ENCODE results near the gene SPPL2B. TPM values are rescaled to one million over a fixed set of nuclear protein-coding genes. Genes with fewer than 3 reads are reported as not detected.

SPPL2B gene
- polyA plus RNA-seq, 1 donor from 2014 or later, result 68.7 TPM

DNA sequence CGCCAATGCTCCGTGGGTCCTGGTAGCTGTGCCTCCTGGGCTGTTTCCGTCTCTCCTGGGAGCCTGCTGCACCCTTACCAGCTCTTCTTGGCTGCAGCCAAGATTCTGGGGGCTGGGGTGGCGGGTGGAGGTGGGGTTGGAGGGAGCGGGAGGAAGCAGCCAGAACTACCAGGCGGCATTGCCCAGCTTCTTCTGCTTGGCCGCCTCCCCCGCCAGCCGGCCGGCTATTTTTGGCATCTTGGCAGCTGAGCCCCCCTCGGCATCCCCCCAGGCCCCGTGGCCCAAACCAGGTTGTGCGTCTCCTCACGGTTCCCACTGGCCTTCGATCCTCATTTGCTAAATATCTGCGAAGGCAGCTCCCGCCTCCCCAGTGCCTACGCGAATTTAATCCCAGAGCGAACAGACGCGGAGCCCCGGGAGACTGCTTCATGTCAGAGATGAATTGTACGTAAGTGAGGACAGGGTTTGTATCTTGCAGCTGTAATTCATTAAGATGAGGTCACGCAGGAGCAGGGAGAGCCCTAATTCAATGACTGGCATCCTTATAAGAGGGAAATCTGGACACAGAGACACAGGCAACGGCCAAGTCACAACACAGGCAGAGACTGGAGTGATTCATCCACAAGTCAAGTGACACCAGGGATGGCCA, 33.7 kb upstream of the SPPL2B start:
- Histone ChIP-seq H3K27ac (ENCODE audit: low read length) (no peak overlapping the region), H3K9me3 (ENCODE audit: low read length) (no peaks in the 10 kb centered on the region), H3K9ac (ENCODE audit: low read length) (no peak overlapping the region)

DNA sequence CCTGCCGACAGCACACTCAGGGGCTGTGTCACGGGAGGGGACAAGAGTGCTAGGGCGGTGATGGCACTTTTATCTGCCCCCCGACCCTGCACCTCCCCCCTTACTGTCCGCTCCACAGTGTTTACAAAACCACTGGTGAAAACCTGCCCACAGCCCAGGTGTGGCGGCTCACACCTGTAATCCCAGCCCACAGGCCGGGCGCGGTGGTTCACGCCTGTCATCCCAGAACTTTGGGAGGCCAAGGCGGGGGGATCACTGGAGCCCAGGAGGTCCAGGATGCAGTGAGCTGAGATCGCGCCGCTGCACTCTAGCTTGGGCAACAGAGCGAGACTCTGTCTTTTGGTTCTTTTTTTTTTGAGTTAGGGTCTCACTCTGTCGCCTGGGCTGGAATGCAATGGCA, 32.3 kb upstream of the SPPL2B start:
- TF ChIP-seq EZH2 (IDR thresholded peaks at IDR 0.05; ENCODE audit: borderline replicate concordance, insufficient read depth, low read length, poor library complexity, severe bottlenecking), result no peak
- TF ChIP-seq TAF1 (IDR thresholded peaks at IDR 0.05; ENCODE audit: low read depth), result no peak
- TF ChIP-seq MXI1 (conservative IDR thresholded peaks at IDR 0.05; ENCODE audit: poor library complexity, severe bottlenecking), result no peak
- no peak for TF ChIP-seq SMC3 (conservative IDR thresholded peaks at IDR 0.05; ENCODE audit: poor library complexity)
- no peak for TF ChIP-seq POLR2AphosphoS5 (IDR thresholded peaks at IDR 0.05)
- no peak for TF ChIP-seq RAD21 (conservative IDR thresholded peaks at IDR 0.05)
- TF ChIP-seq, protein P1, sequence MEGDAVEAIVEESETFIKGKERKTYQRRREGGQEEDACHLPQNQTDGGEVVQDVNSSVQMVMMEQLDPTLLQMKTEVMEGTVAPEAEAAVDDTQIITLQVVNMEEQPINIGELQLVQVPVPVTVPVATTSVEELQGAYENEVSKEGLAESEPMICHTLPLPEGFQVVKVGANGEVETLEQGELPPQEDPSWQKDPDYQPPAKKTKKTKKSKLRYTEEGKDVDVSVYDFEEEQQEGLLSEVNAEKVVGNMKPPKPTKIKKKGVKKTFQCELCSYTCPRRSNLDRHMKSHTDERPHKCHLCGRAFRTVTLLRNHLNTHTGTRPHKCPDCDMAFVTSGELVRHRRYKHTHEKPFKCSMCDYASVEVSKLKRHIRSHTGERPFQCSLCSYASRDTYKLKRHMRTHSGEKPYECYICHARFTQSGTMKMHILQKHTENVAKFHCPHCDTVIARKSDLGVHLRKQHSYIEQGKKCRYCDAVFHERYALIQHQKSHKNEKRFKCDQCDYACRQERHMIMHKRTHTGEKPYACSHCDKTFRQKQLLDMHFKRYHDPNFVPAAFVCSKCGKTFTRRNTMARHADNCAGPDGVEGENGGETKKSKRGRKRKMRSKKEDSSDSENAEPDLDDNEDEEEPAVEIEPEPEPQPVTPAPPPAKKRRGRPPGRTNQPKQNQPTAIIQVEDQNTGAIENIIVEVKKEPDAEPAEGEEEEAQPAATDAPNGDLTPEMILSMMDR (IDR thresholded peaks at IDR 0.05; ENCODE audit: poor library complexity, severe bottlenecking), result no peak
- no peak for TF ChIP-seq EP300 (conservative IDR thresholded peaks at IDR 0.05; ENCODE audit: poor library complexity, severe bottlenecking)
- Histone ChIP-seq H3K36me3 (ENCODE audit: insufficient read depth, low read length) (no peaks in the 10 kb centered on the region), H3K79me2 (replicated peaks; ENCODE audit: insufficient read depth, low read length) (no peaks in the 10 kb centered on the region), H3K27me3 (ENCODE audit: insufficient read depth, low read depth, low read length) (peaks cover 13% of the 10 kb centered on the region), H3K4me3 (ENCODE audit: low read length) (no peak overlapping the region), H3F3A (ENCODE audit: insufficient read depth, low read length, poor library complexity, severe bottlenecking) (no peaks in the 10 kb centered on the region), H3K9ac (ENCODE audit: low read length) (no peak overlapping the region), H3K9me3 (ENCODE audit: low read length) (no peaks in the 10 kb centered on the region), H2AFZ (ENCODE audit: low read depth, low read length) (no peak overlapping the region), H3K4me2 (ENCODE audit: low read length) (no peak overlapping the region), H4K20me1 (ENCODE audit: insufficient read depth) (no peaks in the 10 kb centered on the region), H3K9me2 (ENCODE audit: insufficient read depth, low read length) (no peaks in the 10 kb centered on the region), H3K27ac (ENCODE audit: low read length) (no peak overlapping the region)

More for the DNA sequence above, 33.7 kb upstream of the SPPL2B start:
- H3K4me2 ChIP-seq (ENCODE audit: low read length), result no peak overlapping the region
- no peaks in the 10 kb centered on the region for H4K20me1 ChIP-seq (ENCODE audit: insufficient read depth)
- no peaks in the 10 kb centered on the region for H3K79me2 ChIP-seq (replicated peaks; ENCODE audit: insufficient read depth, low read length)
- H2AFZ ChIP-seq (ENCODE audit: low read depth, low read length), result no peak overlapping the region
- no peak overlapping the region for H3K4me3 ChIP-seq (ENCODE audit: low read length)
- H3F3A ChIP-seq (ENCODE audit: insufficient read depth, low read length, poor library complexity, severe bottlenecking), result no peaks in the 10 kb centered on the region
- no peaks in the 10 kb centered on the region for H3K9me2 ChIP-seq (ENCODE audit: insufficient read depth, low read length)
- TF ChIP-seq RAD21 (conservative IDR thresholded peaks at IDR 0.05) (no peak), MXI1 (conservative IDR thresholded peaks at IDR 0.05; ENCODE audit: poor library complexity, severe bottlenecking) (no peak), POLR2AphosphoS5 (IDR thresholded peaks at IDR 0.05) (peak; percentile 33), EZH2 (IDR thresholded peaks at IDR 0.05; ENCODE audit: borderline replicate concordance, insufficient read depth, low read length, poor library complexity, severe bottlenecking) (no peak), EP300 (conservative IDR thresholded peaks at IDR 0.05; ENCODE audit: poor library complexity, severe bottlenecking) (no peak)
- TF ChIP-seq, protein P1 (IDR thresholded peaks at IDR 0.05; ENCODE audit: poor library complexity, severe bottlenecking), result no peak
- peaks cover 26% of the 10 kb centered on the region for H3K27me3 ChIP-seq (ENCODE audit: insufficient read depth, low read depth, low read length)
- H3K36me3 ChIP-seq (ENCODE audit: insufficient read depth, low read length), result no peaks in the 10 kb centered on the region

DNA sequence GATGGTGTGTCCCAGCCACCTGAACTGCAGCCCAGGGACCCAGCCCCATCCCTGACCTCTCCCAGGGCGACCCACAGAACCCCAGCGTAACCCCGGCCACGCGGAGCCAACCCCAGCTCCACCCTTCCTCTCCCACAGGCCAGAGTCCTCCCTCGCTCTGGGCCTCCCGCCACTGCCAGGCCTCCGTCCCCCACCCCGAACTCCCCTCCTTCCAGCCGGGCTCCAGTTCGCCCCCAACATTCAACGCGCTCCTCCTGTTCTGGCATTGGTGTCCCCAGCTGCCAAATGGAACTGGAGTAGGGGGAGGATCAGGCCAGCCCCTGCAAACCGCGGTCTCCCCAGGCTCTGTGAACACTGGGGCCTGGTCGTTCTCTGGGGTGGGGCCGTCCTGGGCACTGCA, 28.0 kb upstream of the SPPL2B start:
- no peaks in the 10 kb centered on the region for H3K36me3 ChIP-seq (ENCODE audit: insufficient read depth, low read length)
- H4K20me1 ChIP-seq (ENCODE audit: insufficient read depth), result no peaks in the 10 kb centered on the region
- H3K9me2 ChIP-seq (ENCODE audit: insufficient read depth, low read length), result no peaks in the 10 kb centered on the region
- no peaks in the 10 kb centered on the region for H3K9me3 ChIP-seq (ENCODE audit: low read length)
- H3K27me3 ChIP-seq (ENCODE audit: insufficient read depth, low read depth, low read length), result no peaks in the 10 kb centered on the region
- no peaks in the 10 kb centered on the region for H3K79me2 ChIP-seq (replicated peaks; ENCODE audit: insufficient read depth, low read length)
- TF ChIP-seq, protein P1 (IDR thresholded peaks at IDR 0.05; ENCODE audit: poor library complexity, severe bottlenecking), result no peak
- no peak for TF ChIP-seq EP300 (conservative IDR thresholded peaks at IDR 0.05; ENCODE audit: poor library complexity, severe bottlenecking)
- no peak for TF ChIP-seq MXI1 (conservative IDR thresholded peaks at IDR 0.05; ENCODE audit: poor library complexity, severe bottlenecking)
- no peak for TF ChIP-seq POLR2AphosphoS5 (IDR thresholded peaks at IDR 0.05)
- TF ChIP-seq, protein P2, sequence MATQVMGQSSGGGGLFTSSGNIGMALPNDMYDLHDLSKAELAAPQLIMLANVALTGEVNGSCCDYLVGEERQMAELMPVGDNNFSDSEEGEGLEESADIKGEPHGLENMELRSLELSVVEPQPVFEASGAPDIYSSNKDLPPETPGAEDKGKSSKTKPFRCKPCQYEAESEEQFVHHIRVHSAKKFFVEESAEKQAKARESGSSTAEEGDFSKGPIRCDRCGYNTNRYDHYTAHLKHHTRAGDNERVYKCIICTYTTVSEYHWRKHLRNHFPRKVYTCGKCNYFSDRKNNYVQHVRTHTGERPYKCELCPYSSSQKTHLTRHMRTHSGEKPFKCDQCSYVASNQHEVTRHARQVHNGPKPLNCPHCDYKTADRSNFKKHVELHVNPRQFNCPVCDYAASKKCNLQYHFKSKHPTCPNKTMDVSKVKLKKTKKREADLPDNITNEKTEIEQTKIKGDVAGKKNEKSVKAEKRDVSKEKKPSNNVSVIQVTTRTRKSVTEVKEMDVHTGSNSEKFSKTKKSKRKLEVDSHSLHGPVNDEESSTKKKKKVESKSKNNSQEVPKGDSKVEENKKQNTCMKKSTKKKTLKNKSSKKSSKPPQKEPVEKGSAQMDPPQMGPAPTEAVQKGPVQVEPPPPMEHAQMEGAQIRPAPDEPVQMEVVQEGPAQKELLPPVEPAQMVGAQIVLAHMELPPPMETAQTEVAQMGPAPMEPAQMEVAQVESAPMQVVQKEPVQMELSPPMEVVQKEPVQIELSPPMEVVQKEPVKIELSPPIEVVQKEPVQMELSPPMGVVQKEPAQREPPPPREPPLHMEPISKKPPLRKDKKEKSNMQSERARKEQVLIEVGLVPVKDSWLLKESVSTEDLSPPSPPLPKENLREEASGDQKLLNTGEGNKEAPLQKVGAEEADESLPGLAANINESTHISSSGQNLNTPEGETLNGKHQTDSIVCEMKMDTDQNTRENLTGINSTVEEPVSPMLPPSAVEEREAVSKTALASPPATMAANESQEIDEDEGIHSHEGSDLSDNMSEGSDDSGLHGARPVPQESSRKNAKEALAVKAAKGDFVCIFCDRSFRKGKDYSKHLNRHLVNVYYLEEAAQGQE (IDR thresholded peaks at IDR 0.05; ENCODE audit: borderline replicate concordance), result no peak
- TF ChIP-seq EZH2 (IDR thresholded peaks at IDR 0.05; ENCODE audit: borderline replicate concordance, insufficient read depth, low read length, poor library complexity, severe bottlenecking), result no peak
- no peak for TF ChIP-seq SMC3 (conservative IDR thresholded peaks at IDR 0.05; ENCODE audit: poor library complexity)
- no peak overlapping the region for H3K9ac ChIP-seq (ENCODE audit: low read length)
- no peaks in the 10 kb centered on the region for H3F3A ChIP-seq (ENCODE audit: insufficient read depth, low read length, poor library complexity, severe bottlenecking)
- H3K4me3 ChIP-seq (ENCODE audit: low read length), result no peak overlapping the region
- no peak overlapping the region for H2AFZ ChIP-seq (ENCODE audit: low read depth, low read length)
- H3K4me2 ChIP-seq (ENCODE audit: low read length), result no peak overlapping the region
- no peak overlapping the region for H3K27ac ChIP-seq (ENCODE audit: low read length)
